Left hindlimb (tissue), 1 donor: Measurements from ENCODE around the gene PDE2A.

Source experiments
- DNase-seq: peaks from one replicate; pipeline ENCODE4 v3.0.0-alpha.2; 2018

Gene PDE2A

GRCh38 chr11:72534371-72535193 lies 139.6 kb downstream of the PDE2A start:
- DNase-seq: no peak

GRCh38 chr11:72529068-72529467 lies 145.2 kb downstream of the PDE2A start:
- DNase-seq: no peak

- DNase-seq: no peak
These were observed 146.1 kb downstream of the PDE2A start for GRCh38 chr11:72528121-72528520.
